Hematopoietic multipotent progenitor cell treated with erythropoietin and hydrocortisone succinate and interleukin-3 and kit ligand, for 6 days (in vitro differentiated cells): ENCODE data around the gene TTC4.

Source experiments
- DNase-seq: peaks from one replicate; pipeline ENCODE4 v3.0.0-alpha.2; 2015

The TTC4 gene

GRCh38 chr1:54715493-54716298 is at the start of gene TTC4:
Gene TTC4 (plus strand): TSS chr1:54715861. CDS start chr1:54715909, 48 bp downstream.
- peak; percentile 93 for DNase-seq

- DNase-seq: no peak
Measured at GRCh38 chr1:54666333-54666732, 49.3 kb upstream of the TTC4 start.

- DNase-seq: no peak
Measured at GRCh38 chr1:54667797-54668196, 47.9 kb upstream of the TTC4 start.

GRCh38 chr1:54668567-54668966 is 47.1 kb upstream of the TTC4 start:
- DNase-seq: no peak

- peak; percentile 80 for DNase-seq
Measured at GRCh38 chr1:54671985-54672608, 43.6 kb upstream of the TTC4 start.

GRCh38 chr1:54678776-54679643 is 36.7 kb upstream of the TTC4 start:
- DNase-seq: no peak

- DNase-seq: no peak
Measured at GRCh38 chr1:54679706-54680105, 36.0 kb upstream of the TTC4 start.

GRCh38 chr1:54680387-54680786 is 35.3 kb upstream of the TTC4 start:
- no peak for DNase-seq

GRCh38 chr1:54681358-54681757 is 34.3 kb upstream of the TTC4 start:
- peak; percentile 13 for DNase-seq

- DNase-seq: no peak
Measured at GRCh38 chr1:54683453-54683852, 32.2 kb upstream of the TTC4 start.

- no peak for DNase-seq
Measured at GRCh38 chr1:54685335-54685905, 30.2 kb upstream of the TTC4 start.

- DNase-seq: no peak
Measured at GRCh38 chr1:54686155-54686554, 29.5 kb upstream of the TTC4 start.

- DNase-seq: no peak
Measured at GRCh38 chr1:54694771-54695170, 20.9 kb upstream of the TTC4 start.

- DNase-seq: no peak
Measured at GRCh38 chr1:54695221-54695620, 20.4 kb upstream of the TTC4 start.

GRCh38 chr1:54695764-54696163 is 19.9 kb upstream of the TTC4 start:
- no peak for DNase-seq

GRCh38 chr1:54696262-54696661 is 19.4 kb upstream of the TTC4 start:
- DNase-seq: no peak

GRCh38 chr1:54697896-54698295 is 17.8 kb upstream of the TTC4 start:
- no peak for DNase-seq

GRCh38 chr1:54698346-54698745 is 17.3 kb upstream of the TTC4 start:
- DNase-seq: no peak

GRCh38 chr1:54699936-54700525 is 15.6 kb upstream of the TTC4 start:
- no peak for DNase-seq

- DNase-seq: no peak
Measured at GRCh38 chr1:54701066-54701465, 14.6 kb upstream of the TTC4 start.

- no peak for DNase-seq
Measured at GRCh38 chr1:54701996-54702395, 13.7 kb upstream of the TTC4 start.

- no peak for DNase-seq
Measured at GRCh38 chr1:54703471-54703870, 12.2 kb upstream of the TTC4 start.

GRCh38 chr1:54705153-54705552 is 10.5 kb upstream of the TTC4 start:
- peak; percentile 27 for DNase-seq
